IPS-15b (cell line): ENCODE data around the gene PLD3.

Experiments
- H3K27me3 ChIP-seq: one replicate; pipeline ENCODE4 v1.6.1; 2013; ENCODE audit warnings: low read length; ENCODE audit not compliant: control insufficient read depth, insufficient read depth
- H3K36me3 ChIP-seq: one replicate; pipeline ENCODE4 v1.6.1; 2013; ENCODE audit warnings: low read length; ENCODE audit not compliant: control insufficient read depth, insufficient read depth
- H3K4me1 ChIP-seq: one replicate; pipeline ENCODE4 v1.6.1; 2013; ENCODE audit warnings: mild to moderate bottlenecking, low read length; ENCODE audit not compliant: control insufficient read depth, insufficient read depth
- H3K4me3 ChIP-seq: one replicate; pipeline ENCODE4 v1.5.1; 2013; ENCODE audit warnings: low read depth, low read length
- H3K9ac ChIP-seq: one replicate; pipeline ENCODE4 v1.6.1; 2013; ENCODE audit warnings: low read depth, mild to moderate bottlenecking, low read length
- H3K9me3 ChIP-seq: one replicate; pipeline ENCODE4 v1.6.1; 2013; ENCODE audit warnings: mild to moderate bottlenecking, low read length; ENCODE audit not compliant: control insufficient read depth, insufficient read depth

Gene PLD3

GRCh38 chr19:40411958-40412499, 63.5 kb downstream of the PLD3 start:
- Histone ChIP-seq H3K4me3 (no peak overlapping the region), H3K9ac (no peak overlapping the region), H3K9me3 (no peaks in the 10 kb centered on the region), H3K36me3 (no peaks in the 10 kb centered on the region), H3K4me1 (peaks cover 5% of the 10 kb centered on the region), H3K27me3 (no peaks in the 10 kb centered on the region)

DNA sequence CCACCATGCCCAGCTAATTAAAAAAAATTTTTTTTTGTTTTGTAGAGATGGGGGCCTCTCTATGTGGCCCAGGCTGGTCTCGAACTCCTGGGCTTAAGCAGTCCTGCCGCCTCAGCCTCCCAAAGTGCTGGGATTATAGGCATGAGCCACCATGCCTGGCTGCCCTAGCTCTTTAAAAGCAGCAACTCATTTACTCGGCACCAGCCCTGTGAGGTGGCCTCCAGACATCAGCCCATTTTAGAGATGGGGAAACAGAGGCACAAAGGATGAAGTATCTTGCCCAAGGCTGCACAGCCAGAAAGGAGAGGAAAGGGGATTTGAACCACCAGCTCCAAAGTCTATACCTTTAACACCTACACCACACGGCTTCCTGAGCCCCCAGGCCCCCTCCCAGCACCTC, 64.4 kb downstream of the PLD3 start:
- Histone ChIP-seq H3K4me3 (peak overlapping the region; percentile 48), H3K9ac (no peak overlapping the region), H3K4me1 (peaks cover 5% of the 10 kb centered on the region), H3K36me3 (no peaks in the 10 kb centered on the region), H3K9me3 (no peaks in the 10 kb centered on the region), H3K27me3 (no peaks in the 10 kb centered on the region)

GRCh38 chr19:40413291-40413845, 64.9 kb downstream of the PLD3 start, which contains the start of gene PRX:
TSS of gene PRX (minus strand) at chr19:40413378. CDS start at chr19:40407932, 5,446 bp downstream.
- Histone ChIP-seq H3K27me3 (no peaks in the 10 kb centered on the region), H3K9ac (peak within 1 kb of the TSS; percentile 14), H3K36me3 (no peaks in the 10 kb centered on the region), H3K4me3 (peak within 1 kb of the TSS; percentile 48), H3K9me3 (no peaks in the 10 kb centered on the region), H3K4me1 (peaks cover 5% of the 10 kb centered on the region)

- Histone ChIP-seq H3K4me1 (peaks cover 5% of the 10 kb centered on the region), H3K9ac (no peak overlapping the region), H3K9me3 (no peaks in the 10 kb centered on the region), H3K36me3 (no peaks in the 10 kb centered on the region), H3K4me3 (no peak overlapping the region), H3K27me3 (no peaks in the 10 kb centered on the region)
These were observed 66.3 kb downstream of the PLD3 start for GRCh38 chr19:40414542-40415535.

- Histone ChIP-seq H3K9ac (no peak overlapping the region), H3K4me3 (no peak overlapping the region), H3K4me1 (peaks cover 3% of the 10 kb centered on the region), H3K27me3 (no peaks in the 10 kb centered on the region), H3K9me3 (no peaks in the 10 kb centered on the region), H3K36me3 (no peaks in the 10 kb centered on the region)
These were observed 67.3 kb downstream of the PLD3 start for GRCh38 chr19:40415768-40416167.

DNA sequence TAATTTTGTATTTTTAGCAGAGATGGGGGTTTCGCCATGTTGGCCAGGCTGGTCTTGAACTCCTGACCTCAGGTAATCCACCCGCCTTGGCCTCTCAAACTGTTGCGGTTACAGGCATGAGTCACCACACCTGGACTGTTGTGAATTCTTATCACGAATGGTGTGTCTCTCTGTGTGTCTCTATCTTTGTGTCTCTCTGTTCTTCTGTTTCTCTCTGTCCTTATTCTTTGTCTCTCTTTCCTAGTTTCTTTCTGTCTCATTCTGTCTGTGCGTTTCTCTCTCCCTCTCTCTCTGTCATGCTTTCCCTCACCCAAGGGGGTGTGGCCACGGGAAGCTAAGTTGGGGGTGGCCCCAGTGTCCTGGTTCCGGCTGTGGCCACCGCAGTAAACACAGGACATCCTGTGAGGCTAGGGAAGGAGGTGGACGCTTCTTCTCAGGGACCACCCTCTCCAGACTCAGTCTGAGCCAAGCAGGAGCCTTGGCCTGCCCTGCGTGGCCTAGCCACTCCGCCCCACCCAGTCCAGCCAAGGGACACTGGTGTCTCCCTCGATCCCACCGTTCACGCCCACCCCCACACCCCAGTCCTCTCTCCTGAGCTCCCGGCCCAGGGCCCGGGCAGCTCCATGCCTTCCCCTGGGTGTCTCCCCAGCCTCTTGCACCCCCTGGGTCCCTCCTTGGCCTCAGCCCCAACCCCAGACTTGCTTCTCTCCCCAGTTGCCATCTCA, 68.6 kb downstream of the PLD3 start:
- H3K36me3 ChIP-seq = no peaks in the 10 kb centered on the region
- no peak overlapping the region for H3K4me3 ChIP-seq
- H3K4me1 ChIP-seq = peaks cover 3% of the 10 kb centered on the region
- no peaks in the 10 kb centered on the region for H3K9me3 ChIP-seq
- H3K27me3 ChIP-seq = no peaks in the 10 kb centered on the region
- peak overlapping the region; percentile 26 for H3K9ac ChIP-seq

- peaks cover 3% of the 10 kb centered on the region for H3K4me1 ChIP-seq
- no peak overlapping the region for H3K4me3 ChIP-seq
- H3K9me3 ChIP-seq = no peaks in the 10 kb centered on the region
- H3K27me3 ChIP-seq = no peaks in the 10 kb centered on the region
- H3K9ac ChIP-seq = peak overlapping the region; percentile 26
- peaks cover 2% of the 10 kb centered on the region for H3K36me3 ChIP-seq
These were observed 69.1 kb downstream of the PLD3 start for GRCh38 chr19:40417643-40417981.

GRCh38 chr19:40418040-40418439, 69.5 kb downstream of the PLD3 start:
- H3K4me3 ChIP-seq = no peak overlapping the region
- peaks cover 3% of the 10 kb centered on the region for H3K4me1 ChIP-seq
- H3K9ac ChIP-seq = no peak overlapping the region
- no peaks in the 10 kb centered on the region for H3K27me3 ChIP-seq
- H3K36me3 ChIP-seq = peaks cover 4% of the 10 kb centered on the region
- no peaks in the 10 kb centered on the region for H3K9me3 ChIP-seq

GRCh38 chr19:40419066-40419612, 70.6 kb downstream of the PLD3 start:
- peaks cover 3% of the 10 kb centered on the region for H3K4me1 ChIP-seq
- H3K36me3 ChIP-seq = peaks cover 4% of the 10 kb centered on the region
- no peaks in the 10 kb centered on the region for H3K9me3 ChIP-seq
- no peak overlapping the region for H3K4me3 ChIP-seq
- no peak overlapping the region for H3K9ac ChIP-seq
- no peaks in the 10 kb centered on the region for H3K27me3 ChIP-seq

DNA sequence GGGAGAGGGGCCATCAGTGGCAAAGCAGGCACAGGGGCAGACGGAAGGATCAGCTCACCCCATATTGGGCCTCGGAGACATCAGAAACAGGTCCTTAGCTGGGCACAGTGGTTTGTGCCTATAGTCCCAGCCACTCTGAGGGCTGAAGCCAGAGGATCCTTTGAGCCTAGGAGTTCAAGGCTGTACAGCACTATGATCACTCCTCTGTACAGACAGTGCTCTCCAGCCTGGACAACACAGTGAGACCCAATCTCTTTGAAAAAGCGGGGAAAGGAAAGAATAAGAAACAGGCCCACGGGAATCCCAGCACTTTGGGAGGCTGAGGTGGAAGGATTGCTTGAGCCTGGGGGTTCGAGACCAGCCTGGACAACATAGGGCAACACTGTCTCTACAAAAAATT, 71.3 kb downstream of the PLD3 start:
- no peaks in the 10 kb centered on the region for H3K9me3 ChIP-seq
- H3K36me3 ChIP-seq = peaks cover 4% of the 10 kb centered on the region
- no peak overlapping the region for H3K4me3 ChIP-seq
- H3K4me1 ChIP-seq = peaks cover 3% of the 10 kb centered on the region
- no peaks in the 10 kb centered on the region for H3K27me3 ChIP-seq
- H3K9ac ChIP-seq = no peak overlapping the region

DNA sequence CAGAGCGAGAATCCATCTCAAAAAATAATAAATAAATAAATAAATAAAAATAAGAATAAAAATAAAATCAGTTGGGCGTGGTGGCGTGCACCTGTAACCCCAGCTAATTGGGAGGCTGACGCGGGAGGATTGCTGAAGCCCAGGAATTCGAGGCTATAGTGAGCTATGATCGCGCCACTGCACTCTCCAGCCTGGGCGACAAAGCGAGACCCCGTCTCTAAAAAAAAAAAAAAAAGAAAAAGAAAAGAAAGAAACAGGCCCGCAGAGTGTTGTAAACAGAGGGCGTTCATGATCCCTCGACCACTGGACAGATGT, 71.9 kb downstream of the PLD3 start:
- Histone ChIP-seq H3K4me1 (peaks cover 3% of the 10 kb centered on the region), H3K9ac (peak overlapping the region; percentile 70), H3K4me3 (peak overlapping the region; percentile 81)

More for the DNA sequence above, 71.9 kb downstream of the PLD3 start:
- no peaks in the 10 kb centered on the region for H3K9me3 ChIP-seq
- peaks cover 4% of the 10 kb centered on the region for H3K36me3 ChIP-seq
- H3K27me3 ChIP-seq = no peaks in the 10 kb centered on the region
